NCI-H1694 treated with DMSO at 0.1 percent for 48 hours (cell line): ENCODE data around the gene KLK10.

Experiments used
- DNase-seq: peaks from one replicate; lab custom pipeline; 2025; lab: John Stamatoyannopoulos, UW

Gene KLK10

DNA sequence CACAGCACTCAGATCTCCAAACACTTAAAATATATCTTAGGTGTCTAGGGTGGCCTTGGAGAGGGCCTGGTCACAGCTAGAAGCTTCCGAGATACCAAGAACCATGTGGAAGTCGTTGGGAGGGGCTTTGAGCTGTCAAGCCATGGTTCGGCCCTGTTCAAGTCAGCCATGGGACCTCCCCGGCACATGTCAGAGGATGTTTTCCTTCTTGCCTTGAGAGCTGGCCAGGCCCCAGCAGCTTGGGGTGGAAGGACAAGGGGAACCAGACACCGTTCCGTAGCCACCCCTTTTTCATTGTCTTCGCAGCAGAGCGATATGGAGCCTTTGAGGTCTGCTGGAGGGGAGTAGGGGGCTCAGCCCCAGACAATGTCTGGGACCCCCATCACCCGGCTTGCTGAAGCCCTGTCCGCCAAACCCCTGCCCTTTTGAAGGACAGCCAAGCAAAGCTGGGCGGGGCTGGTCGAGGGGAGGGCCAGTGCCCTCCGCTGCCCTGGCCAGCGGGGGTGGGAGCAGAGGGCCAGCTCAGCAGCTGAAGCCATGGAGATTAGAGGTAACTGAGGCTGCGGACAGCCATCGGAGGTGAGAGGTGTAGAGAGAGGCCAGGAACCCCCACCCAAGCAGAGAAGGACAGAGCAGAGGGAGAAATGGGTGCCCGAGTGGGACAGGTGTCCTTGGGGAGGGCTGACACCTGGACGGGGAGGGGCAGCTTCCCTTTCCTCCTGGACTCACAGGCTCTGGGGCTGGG lies 6.5 kb upstream of the KLK10 start:
- no peak for DNase-seq

DNA sequence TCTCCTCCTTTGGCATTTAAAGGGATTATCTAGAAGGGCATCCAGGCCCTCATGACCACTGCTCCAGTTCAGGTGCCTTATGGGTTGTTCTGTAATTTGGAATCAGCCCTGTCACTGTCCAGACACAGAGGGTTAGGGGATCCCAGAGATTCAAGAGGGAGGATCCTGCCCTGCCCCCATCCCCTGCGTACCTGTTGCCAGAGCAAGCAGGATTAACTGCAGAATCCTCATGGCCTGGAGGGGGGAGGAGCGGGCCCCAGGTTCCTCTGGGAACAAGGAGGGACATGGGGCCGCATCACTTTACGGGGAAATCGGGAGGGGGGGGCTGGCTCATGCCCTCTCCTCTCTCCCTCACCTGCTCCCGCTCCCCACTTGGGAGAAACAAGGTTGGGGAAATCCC lies 5.9 kb upstream of the KLK10 start:
- DNase-seq, result no peak

DNA sequence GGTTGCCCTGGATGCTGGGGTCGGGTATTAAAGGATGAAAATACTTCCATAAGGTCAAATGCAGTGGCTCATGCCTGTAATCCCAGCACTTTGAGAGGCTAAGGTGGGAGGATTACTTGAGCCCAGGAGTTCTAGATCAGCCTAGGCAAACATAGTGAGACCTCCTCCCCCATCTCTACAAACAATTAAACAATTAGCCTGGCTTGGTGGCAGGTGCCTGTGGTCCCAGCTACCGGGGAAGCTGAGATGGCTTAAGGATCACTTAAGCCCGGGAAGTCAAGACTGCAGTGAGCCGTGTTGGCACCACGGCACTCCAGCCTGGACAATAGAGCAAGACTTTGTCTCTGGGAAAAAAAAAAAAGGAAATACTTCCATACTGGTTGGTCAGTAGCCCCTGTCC lies 5.4 kb upstream of the KLK10 start:
- no peak for DNase-seq

DNA sequence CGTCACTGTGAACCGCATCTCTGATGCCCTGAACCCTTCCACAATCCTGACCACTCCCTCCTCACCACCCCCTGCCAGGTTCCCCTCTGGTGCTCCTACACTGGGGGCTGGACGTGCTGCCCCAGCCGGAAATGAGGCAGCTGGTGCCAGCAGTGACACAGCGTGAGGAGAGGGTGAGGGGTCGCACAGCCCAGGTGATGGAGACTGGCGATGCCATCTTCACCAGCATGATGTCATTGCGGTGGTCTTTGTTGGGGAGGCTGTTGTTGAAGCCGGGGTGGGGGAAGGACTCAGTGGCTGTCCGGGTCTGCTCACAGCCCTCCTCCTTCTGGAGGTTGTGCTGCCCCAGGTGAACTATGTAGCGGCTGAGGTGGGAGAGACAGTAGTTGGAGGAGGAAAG lies 4.4 kb upstream of the KLK10 start:
- DNase-seq, result no peak

DNA sequence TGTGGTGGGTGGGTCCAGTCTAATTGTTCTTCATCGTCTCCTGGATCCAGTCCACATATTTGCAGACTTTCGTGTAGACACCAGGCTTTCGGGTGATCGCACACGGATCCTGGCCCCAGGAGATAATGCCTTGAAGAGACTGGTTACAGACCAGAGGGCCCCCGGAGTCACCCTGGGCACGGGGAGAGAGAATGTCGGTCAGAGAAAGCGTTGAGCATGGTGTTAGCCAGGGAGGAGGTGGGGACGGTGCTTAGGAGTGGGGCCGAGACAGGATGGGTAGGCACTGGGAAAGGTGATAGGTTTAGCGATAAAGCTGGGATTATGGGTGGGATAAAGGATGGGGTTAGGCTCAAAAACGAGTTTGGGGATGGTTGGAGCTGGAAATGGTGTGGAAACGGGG lies 3.0 kb upstream of the KLK10 start:
- DNase-seq, result no peak

DNA sequence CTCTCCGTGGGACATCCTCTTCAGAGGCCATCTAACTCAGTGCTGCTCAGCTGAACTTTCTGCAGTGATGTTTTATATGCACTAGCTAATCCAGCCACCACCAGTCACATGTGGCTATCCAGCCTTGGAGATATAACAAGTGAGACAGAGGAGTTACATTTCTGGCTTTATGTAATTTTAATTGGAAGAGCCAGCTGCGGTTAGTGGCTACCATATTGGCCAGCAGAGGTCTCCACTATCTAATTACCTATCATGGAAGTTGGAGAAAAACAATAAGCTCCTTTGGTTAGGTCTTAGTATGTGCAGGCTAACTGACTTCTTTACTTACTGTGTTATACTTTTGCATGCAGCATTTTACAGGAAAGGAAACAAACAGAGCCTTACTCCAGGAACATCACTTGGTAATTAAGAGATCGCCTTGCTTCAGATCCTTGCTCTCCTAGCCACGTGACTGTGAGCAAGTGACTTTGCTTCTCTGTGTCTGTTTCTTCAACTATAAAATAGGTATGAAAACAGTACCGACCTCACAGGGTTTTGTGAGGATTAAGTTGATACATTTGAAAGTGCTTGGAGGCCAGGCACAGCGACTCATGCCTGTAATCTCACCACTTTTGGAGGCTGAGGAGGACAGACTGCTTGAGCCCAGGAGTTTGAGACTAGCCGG lies 1.6 kb upstream of the KLK10 start:
- DNase-seq, result peak; percentile 9

DNA sequence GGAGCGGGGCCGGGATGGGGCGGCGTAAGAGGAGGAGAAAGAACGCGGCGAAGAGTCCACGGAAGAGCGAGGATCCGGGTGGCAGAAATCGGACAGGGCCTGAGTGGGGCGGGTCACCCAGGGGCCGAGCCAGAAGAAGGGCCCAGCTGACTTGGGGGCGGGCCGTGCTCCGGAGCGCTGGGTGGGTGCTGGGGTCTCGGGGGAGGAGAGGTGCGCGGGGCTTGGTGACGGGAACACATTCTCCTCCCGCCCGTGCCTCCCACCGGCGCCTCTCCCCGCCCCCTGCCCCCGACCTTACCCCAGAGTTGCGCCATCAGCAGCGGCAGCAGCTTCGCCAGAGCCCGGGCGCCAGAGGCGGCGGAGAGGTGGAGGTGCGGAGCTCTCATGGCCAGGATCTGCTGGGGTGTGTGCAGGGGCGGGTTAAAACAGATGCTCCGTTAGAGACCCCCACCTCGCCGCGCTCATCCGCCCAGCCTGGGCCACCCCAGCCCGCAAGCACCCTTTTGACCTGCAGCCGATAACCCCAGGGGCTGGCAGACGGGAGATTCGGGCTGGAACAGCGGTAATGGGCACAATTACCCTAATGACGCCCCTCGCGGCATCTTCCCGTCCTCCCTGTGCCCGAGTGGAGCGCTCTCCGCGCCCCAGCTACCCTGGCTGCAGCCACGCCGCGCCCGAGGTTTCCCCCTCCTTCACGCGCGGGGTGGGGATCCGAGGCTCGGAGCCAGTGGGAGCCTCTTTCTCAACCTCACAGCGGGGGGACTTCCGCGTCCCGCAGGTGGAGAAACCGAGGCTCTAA lies 565 bp downstream of the KLK10 start:
- DNase-seq, result no peak

DNA sequence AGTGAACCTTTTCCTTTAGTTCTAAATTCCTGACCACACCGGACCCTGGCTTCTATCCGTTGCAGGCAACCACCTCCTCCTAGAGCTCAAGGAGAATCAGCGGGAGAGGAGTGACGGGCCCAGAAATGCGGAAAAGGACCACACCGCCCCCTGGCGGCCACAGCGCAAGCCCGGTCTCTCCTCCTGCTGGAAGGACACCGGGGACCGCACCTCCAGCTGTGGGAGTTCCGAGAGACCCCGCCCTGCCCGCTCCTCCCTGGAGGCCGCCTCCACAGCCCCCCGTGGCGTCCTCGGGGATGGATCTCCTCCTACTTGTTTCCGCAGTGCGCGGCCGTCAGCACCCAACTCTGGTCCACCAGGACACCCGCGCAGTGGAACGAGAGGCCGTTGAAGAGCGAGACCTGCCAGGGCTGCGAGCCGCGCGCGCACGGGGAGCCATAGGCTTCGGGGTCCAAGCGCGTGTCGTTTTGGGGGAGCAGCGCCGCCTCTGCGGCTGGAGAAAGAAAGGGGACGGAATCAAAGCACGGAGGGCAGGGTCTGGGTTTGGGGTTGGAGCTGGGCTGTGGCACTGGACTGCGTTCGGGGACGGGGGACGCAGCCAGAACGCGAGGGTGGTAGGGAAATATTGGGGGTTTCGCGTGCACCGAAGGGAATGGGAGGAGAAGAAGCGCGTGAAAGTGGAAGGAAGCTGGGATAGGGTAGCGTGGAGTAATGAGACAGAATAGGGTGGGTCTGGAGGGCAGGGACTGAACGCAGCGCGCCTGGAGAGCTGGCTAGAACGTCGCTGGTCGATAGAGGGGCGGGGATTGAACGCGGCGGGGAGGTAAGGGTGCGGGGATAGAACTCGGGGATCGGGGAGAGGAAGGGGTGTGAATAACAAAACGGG lies 2.5 kb downstream of the KLK10 start:
- DNase-seq, result no peak

DNA sequence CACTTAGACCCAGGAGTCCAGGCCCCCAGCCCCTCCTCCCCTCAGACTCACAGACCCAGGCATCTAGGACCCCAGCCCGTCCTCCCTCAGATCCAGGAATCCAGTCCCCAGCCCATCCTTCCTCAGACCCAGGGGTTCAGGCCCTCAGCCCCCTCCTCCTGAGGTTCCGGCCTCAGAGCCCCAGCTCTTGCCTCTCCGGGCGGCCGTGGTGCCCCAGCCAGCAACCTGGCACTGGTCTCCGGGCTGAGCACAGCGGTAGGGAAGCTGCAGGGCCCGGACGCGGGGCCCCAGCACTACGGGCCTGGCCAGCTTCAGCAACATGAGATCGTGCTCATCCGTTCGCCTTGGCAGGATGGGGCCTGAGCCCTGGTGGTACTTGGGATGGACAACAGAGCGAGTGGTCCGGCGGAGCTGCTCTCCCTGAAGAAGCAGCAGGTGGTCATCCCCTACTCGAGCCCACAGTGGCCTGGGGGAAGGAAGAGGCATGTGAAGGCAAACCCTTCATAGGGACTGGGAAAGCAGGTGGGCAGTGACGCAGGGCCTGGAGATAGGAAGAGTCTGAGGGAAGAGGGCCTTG lies 3.7 kb downstream of the KLK10 start:
- DNase-seq, result no peak

DNA sequence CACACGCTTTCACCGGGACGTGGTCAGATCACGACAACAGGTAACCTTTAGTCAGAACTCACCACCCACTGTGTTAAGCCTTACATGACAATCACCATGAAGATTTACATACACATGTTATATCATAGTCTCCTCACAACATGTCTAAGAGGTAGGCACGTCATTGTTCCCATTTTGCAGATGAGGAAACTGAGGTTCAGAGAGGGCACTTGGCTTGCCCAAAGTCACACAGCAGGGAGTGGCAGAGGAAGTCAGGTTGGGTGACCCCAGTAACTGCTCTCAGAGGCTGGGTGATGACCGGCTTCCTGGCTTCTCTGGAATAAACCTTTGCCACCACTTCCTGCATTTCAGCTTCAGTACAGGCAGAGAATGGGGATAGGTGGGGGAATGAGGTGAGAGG lies 5.3 kb downstream of the KLK10 start:
- DNase-seq, result no peak

DNA sequence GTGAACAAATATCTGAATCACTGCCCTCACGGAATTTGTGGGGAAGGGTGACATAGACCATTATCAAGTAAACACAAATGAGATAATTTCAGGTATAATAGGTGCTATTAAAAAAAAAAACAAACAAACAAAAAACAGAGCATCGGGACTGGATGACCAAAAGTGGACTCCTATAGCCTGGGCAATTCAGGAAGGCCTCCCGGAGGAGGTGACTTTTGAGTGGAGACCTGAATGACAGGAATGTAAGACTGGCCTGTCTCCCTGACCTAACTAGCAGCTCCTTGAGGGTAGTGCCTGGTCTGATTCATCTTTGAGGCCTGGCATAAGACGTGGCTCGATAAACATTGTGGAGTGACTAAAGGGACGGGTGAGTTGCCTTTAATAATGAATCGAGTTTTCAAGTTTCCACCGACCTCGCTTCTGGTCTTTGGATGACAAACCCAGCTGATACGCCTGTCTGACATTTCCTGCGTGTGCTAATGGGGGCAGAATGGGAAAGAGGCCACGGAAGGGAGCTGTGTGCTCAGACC lies 6.8 kb downstream of the KLK10 start:
- no peak for DNase-seq

DNA sequence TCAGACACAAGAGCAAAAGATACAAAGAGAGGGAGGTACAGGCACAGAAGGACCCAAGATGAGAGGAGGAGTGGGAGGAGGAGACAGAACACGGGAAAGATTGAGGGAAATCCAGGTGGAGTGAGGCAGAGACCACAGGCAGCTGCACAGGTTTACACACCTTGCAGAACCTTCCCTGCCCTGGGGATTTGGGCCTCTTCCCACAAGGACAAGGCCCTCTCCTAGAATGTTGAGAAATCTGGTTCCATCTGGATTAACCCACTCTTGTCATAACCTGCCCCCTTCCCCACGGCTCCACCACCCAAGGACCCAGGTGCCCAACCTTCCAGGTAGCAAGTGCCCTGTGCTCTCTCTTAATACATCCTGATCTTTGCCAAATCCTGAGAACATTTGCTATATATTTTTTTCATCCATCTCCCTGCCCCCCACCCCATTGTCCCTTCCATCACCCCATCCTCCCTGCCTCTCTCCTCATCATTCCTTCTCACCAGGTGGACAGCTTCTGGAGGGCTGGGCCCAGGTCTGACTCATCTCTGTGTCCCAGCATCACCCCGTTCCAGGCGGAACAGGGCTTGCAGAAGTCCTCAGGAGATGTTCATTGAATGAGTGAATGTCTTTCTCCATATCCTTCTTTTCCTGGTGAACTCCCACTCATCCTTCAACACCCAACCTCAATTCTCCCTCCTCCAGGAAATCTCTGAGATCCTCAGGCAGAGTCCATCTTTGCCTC lies 9.3 kb downstream of the KLK10 start:
- no peak for DNase-seq

DNA sequence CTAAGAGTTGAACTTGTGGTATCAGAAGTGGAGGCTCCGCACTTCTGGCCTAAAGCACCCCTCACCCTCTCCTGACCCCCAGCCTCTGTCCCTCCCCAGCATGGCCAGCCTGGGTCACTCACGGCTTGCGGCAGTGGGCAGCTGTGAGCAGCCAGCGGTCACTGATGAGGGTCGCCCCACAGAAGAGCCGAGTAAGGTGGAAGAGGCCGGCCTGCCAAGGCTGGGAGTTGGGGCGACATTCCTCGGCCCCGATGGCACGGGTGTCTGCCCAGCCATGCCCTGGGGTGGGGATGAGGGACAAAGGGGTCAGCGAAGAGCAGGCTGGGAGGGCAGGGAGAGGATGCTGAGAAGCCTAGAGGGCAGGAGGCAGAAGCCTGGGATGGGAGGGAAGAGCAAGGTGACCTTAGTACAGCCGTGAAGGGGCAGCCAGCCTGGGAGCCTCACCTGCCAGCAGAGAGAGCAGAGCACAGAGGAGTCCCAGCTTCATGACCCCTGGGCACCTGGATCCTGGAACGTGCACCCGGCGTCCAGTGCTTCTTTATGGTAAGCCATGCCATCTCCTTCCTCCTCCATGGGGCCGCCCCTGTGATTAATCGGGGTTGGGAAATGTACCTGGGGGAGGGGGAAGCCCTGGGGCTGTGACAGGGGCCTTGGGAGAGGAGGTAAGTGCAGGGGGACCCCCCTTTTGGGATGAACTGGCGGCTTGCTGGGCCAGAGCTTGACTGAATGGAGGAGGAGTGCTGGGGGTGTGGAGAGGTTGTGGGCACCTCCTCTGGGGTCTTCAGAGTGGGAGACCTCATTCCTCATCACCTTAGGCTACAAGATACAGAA lies 10.2 kb downstream of the KLK10 start:
- no peak for DNase-seq

DNA sequence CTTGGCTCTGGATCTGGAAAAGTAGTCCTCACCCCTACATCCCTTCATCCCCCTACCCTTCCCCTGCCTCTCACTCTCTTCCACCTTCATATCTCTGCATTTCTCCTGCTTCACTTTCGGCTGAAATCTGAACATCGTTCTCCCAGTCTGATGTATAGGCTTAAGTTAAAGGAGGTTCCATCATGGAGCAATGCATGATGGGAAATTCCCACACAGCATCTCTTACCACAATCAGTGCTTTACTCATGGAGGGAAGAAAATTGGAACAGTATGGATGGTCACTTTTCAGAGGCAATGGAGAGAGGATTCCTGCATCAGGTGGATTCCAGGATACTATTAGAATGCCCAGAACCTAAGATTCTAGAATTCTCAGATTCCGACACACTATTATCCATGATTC lies 12.0 kb downstream of the KLK10 start:
- no peak for DNase-seq

DNA sequence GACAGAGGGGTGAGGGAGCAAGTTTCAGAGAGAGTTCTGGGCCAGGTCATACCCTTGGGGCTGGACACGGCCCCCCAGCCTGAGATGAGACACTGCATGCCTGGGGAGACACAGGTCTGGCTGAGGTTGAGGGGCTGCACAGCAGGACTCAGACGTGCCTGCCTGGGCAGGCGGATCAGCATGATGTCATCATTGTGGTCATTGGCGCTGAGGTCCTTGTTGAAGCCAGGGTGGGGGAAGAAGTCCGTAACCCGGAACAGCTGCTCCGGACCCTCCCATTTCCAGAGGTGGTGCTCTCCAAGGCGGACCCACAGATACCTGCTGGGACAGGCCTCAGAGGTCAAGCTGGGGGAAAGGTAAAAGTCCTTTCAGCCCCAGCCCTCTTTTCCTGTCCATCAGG lies 13.1 kb downstream of the KLK10 start:
- DNase-seq, result no peak

DNA sequence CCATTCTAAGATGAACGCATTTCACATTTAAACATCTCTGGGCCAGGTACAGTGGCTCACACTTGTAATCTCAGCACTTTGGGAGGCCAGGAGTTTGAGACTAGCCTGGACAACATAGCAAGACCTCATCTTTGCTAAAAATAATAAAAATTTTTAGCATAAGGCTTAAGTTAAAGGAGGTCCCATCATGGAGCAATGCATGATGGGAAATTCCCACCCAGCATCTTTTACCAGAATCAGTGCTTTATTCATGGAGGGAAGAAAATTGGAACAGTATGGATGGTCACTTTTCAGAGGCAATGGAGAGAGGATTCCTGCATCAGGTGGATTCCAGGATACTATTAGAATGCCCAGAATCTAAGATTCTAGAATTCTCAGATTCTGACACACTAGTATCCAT lies 14.3 kb downstream of the KLK10 start:
- DNase-seq, result no peak

DNA sequence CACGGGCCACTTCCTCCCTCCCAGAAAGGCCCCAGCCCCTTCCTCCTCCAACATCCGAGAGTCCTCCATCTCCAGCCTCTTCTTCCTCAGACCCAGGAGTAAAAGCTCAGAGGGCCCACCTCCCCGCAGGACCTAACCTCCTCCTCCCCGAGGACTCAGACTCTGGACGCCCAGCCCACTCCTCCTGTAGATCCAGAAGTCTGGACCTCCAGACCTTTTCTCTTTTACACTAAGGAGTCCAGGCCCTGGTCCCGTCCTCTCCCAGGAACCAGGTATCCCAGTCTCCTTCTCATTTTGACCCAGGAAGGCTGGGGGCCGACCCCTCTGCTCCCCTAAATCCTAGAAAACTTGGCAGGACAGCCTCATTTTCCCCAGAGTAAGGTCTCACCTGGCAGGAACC lies 16.2 kb downstream of the KLK10 start:
- no peak for DNase-seq

DNA sequence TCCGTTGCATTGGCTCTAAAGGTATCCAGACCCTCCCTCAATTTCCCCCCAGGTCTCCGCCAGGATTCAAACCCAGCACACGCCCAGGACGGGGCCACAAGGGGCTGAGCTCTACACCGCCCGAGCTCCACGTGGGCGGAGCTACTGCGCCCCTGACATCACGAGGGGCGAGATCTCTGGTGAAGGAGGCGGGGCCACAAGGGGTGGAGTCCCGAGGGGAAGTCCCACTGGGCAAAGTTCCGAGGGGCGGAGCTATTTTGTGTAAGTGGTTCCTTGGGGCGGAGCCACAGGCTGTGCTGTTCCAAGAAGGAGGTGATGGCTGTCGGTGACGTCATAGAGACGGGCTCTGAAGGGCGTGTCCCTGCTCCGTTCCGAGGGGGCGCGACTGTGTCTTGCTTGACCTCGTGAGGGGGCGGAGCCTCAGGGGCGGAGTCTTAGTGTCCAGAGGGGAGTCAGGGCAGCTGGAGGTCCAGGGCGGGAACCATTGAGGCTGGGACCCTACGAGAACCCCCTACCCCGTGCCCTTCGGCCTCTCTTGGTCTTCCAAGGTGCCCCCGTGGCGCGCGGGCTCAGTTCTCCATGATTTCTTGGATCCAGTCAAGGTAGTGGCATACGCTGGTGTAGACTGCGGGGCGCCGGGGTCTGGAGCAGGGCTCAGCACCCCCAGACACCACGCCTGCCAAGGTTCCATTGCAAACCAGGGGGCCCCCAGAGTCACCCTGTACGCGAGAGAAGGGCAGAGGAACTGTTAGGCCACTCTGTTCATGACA lies 16.8 kb downstream of the KLK10 start:
- DNase-seq, result no peak

DNA sequence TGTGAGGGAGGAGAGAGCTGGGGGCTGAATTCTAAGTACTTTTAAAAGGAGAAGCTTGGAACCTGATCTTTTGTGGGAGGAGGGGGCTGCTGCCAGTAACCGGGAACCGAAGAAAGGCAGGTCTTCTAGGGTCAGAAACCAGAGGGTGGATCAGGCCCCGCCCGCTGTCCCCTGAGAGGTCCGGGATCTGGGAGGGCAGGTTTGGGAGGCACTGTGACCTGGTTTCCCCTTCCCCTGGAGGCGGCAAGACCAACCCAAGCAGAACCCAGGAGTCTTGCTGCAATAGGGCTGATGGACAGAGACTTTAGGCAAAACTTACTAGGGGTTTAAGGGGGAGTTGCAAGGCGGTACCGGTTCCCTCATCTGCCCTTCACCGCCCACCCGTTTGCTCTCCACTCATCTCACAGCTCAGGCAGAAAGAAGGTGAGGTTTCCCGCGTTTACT lies 17.4 kb downstream of the KLK10 start:
- DNase-seq, result no peak
